Caco-2 (cell line): ENCODE results near the gene RGS13. TPM values are rescaled to one million over a fixed set of nuclear protein-coding genes. Genes with fewer than 3 reads are reported as not detected.

ENCODE experiments used
- BruUV-seq: library from RNA; stranded (reverse); fragments of 400-500 nt; replicated peaks from 2 replicates; lab custom pipeline; 2021; lab: Mats Ljungman, UMichigan
- CTCF ChIA-PET: fragments of 300-600 bp; sonication (Branson Sonifier 250); formaldehyde crosslinking; loops from one replicate; lab custom pipeline; 2022; ENCODE audit warnings: antibody characterized with exemption; lab: Charles Lee
- POLR2A ChIA-PET: fragments of 300-600 bp; sonication (Branson Sonifier 250); formaldehyde crosslinking; loops from one replicate; lab custom pipeline; 2022; ENCODE audit warnings: antibody characterized with exemption; lab: Charles Lee
- DNase-seq, 2 experiments: peaks; one replicate each; pipeline versions ENCODE4 v3.0.0 to v3.0.0-alpha.2; 2020 to 2022
- H3K27me3 ChIP-seq: replicated peaks from 2 replicates; pipeline ENCODE4 v1.6.0; 2011; ENCODE audit warnings: low read length; ENCODE audit not compliant: control insufficient read depth, insufficient read depth
- H3K36me3 ChIP-seq: 2 replicates; pipeline ENCODE4 v1.5.1; 2011; ENCODE audit warnings: low read length; ENCODE audit not compliant: control insufficient read depth, insufficient read depth
- H3K4me1 ChIP-seq: fragments of 250-450 bp; sonication (Bioruptor Pico); 2 replicates; pipeline ENCODE4 v1.5.1; 2020; ENCODE audit warnings: mild to moderate bottlenecking
- H3K4me3 ChIP-seq: 2 replicates; pipeline ENCODE4 v1.5.1; 2011; ENCODE audit warnings: low read depth, mild to moderate bottlenecking, control low read depth, low read length
- H3K9me3 ChIP-seq: fragments of 250-450 bp; sonication (Bioruptor Pico); 2 replicates; pipeline ENCODE4 v1.5.1; 2020; ENCODE audit warnings: mild to moderate bottlenecking, moderate library complexity
- H3K27ac Mint-ChIP-seq: one replicate; pipeline ENCODE4 v1.8.0; 2022; ENCODE audit warnings: mixed read lengths; ENCODE audit not compliant: unreplicated experiment
- H3K27me3 Mint-ChIP-seq: one replicate; pipeline ENCODE4 v1.8.0; 2022; ENCODE audit warnings: mixed read lengths; ENCODE audit not compliant: insufficient read depth, unreplicated experiment
- H3K36me3 Mint-ChIP-seq: one replicate; pipeline ENCODE4 v1.8.0; 2022; ENCODE audit warnings: mild to moderate bottlenecking, mixed read lengths; ENCODE audit not compliant: insufficient read depth, unreplicated experiment
- H3K4me1 Mint-ChIP-seq: one replicate; pipeline ENCODE4 v1.8.0; 2022; ENCODE audit warnings: low read depth, mixed read lengths; ENCODE audit not compliant: unreplicated experiment
- H3K4me3 Mint-ChIP-seq: one replicate; pipeline ENCODE4 v1.8.0; 2022; ENCODE audit warnings: mild to moderate bottlenecking, moderate library complexity, mixed read lengths; ENCODE audit not compliant: unreplicated experiment
- H3K9me3 Mint-ChIP-seq: one replicate; pipeline ENCODE4 v1.8.0; 2022; ENCODE audit warnings: mixed read lengths; ENCODE audit not compliant: unreplicated experiment
- CTCF ChIP-seq, 2 experiments: fragments of 200-600 bp in 1 of 2; IDR thresholded peaks; 1 replicate in 1 of 2; 2 replicates in 1 of 2; pipeline versions ENCODE4 v1.5.1 to v1.8.0; 2011 to 2022; ENCODE audit warnings: antibody characterized with exemption in 1 of 2, control low read depth in 1 of 2, inconsistent platforms in 1 of 2, low read depth in 1 of 2, low read length in 1 of 2, mild to moderate bottlenecking in 1 of 2, moderate library complexity in 1 of 2; ENCODE audit not compliant: insufficient read depth in 1 of 2, severe bottlenecking in 1 of 2, unreplicated experiment in 1 of 2
- intact Hi-C: fragments of 100-400 bp; cut with micrococcal nuclease; formaldehyde crosslinking; loops from one replicate; pipeline ENCODE4 v1.10.0; 2022; ENCODE audit not compliant: unreplicated experiment
- total RNA-seq: library from RNA; stranded (reverse); gene quantifications from 2 replicates; pipeline ENCODE4 v1.2.3, GENCODE V29; 2022

The RGS13 gene
- total RNA-seq, 1 experiment from 2014 or later, result not detected

- CTCF ChIA-PET, result no interaction called here
- Histone ChIP-seq H3K9me3 (no peaks in the 10 kb centered on the region), H3K4me3 (no peak overlapping the region), H3K4me1 (no peaks in the 10 kb centered on the region), H3K36me3 (no peaks in the 10 kb centered on the region), H3K27me3 (no peaks in the 10 kb centered on the region)
- no peak for DNase-seq
- Mint-ChIP-seq H3K27me3 (peaks cover 12% of the 10 kb centered on the region), H3K9me3 (no peaks in the 10 kb centered on the region), H3K27ac (no peak overlapping the region), H3K4me3 (no peak overlapping the region), H3K4me1 (no peaks in the 10 kb centered on the region), H3K36me3 (no peaks in the 10 kb centered on the region)
- TF ChIP-seq CTCF (IDR thresholded peaks at IDR 0.05; ENCODE audit: insufficient read depth in 1 of 2, low read depth in 1 of 2, low read length in 1 of 2, severe bottlenecking in 1 of 2, unreplicated experiment in 1 of 2), result no peak
- POLR2A ChIA-PET, result no interaction called here
- intact Hi-C loops, result no loop called here
- BruUV-seq, result no TSS peak
These were observed 40.6 kb upstream of the RGS13 start for GRCh38 chr1:192595299-192595698.

GRCh38 chr1:192598589-192598988, 37.4 kb upstream of the RGS13 start:
- Mint-ChIP-seq H3K27me3 (peaks cover 12% of the 10 kb centered on the region), H3K9me3 (no peaks in the 10 kb centered on the region), H3K36me3 (no peaks in the 10 kb centered on the region), H3K4me3 (no peak overlapping the region), H3K27ac (no peak overlapping the region), H3K4me1 (no peaks in the 10 kb centered on the region)
- TF ChIP-seq CTCF (IDR thresholded peaks at IDR 0.05; ENCODE audit: insufficient read depth in 1 of 2, low read depth in 1 of 2, low read length in 1 of 2, severe bottlenecking in 1 of 2, unreplicated experiment in 1 of 2), result no peak
- ChIA-PET POLR2A (no interaction called here), CTCF (no interaction called here)
- H3K4me3 ChIP-seq, result no peak overlapping the region
- no peaks in the 10 kb centered on the region for H3K4me1 ChIP-seq
- H3K36me3 ChIP-seq, result no peaks in the 10 kb centered on the region
- intact Hi-C loops, result no loop called here
- BruUV-seq, result no TSS peak
- no peaks in the 10 kb centered on the region for H3K9me3 ChIP-seq
- H3K27me3 ChIP-seq, result no peaks in the 10 kb centered on the region
- DNase-seq, result no peak

- DNase-seq, result no peak
- H3K4me3 ChIP-seq, result no peak overlapping the region
- intact Hi-C loops, result no loop called here
- H3K9me3 Mint-ChIP-seq, result no peaks in the 10 kb centered on the region
- H3K9me3 ChIP-seq, result no peaks in the 10 kb centered on the region
- ChIA-PET POLR2A (no interaction called here), CTCF (no interaction called here)
- H3K27me3 ChIP-seq, result no peaks in the 10 kb centered on the region
- no peak for TF ChIP-seq CTCF (IDR thresholded peaks at IDR 0.05; ENCODE audit: insufficient read depth in 1 of 2, low read depth in 1 of 2, low read length in 1 of 2, severe bottlenecking in 1 of 2, unreplicated experiment in 1 of 2)
- H3K36me3 ChIP-seq, result no peaks in the 10 kb centered on the region
- H3K27ac Mint-ChIP-seq, result no peak overlapping the region
- H3K4me1 Mint-ChIP-seq, result no peaks in the 10 kb centered on the region
- no peak overlapping the region for H3K4me3 Mint-ChIP-seq
- no TSS peak for BruUV-seq
- H3K27me3 Mint-ChIP-seq, result peaks cover 7% of the 10 kb centered on the region
- no peaks in the 10 kb centered on the region for H3K4me1 ChIP-seq
- H3K36me3 Mint-ChIP-seq, result no peaks in the 10 kb centered on the region
These were observed 35.7 kb upstream of the RGS13 start for GRCh38 chr1:192600275-192600674.
